ENCODE data around the gene PRPF31. TPM values are rescaled to one million over a fixed set of nuclear protein-coding genes. Genes with fewer than 3 reads are reported as not detected.

PRPF31 gene
- total and polyA plus RNA-seq, 9 of the 15 experiments (the other 6 are each of a cell fraction or from before 2014, with no cell fraction given) = 5.8 to 92.2 (median 69.2) TPM

DNA sequence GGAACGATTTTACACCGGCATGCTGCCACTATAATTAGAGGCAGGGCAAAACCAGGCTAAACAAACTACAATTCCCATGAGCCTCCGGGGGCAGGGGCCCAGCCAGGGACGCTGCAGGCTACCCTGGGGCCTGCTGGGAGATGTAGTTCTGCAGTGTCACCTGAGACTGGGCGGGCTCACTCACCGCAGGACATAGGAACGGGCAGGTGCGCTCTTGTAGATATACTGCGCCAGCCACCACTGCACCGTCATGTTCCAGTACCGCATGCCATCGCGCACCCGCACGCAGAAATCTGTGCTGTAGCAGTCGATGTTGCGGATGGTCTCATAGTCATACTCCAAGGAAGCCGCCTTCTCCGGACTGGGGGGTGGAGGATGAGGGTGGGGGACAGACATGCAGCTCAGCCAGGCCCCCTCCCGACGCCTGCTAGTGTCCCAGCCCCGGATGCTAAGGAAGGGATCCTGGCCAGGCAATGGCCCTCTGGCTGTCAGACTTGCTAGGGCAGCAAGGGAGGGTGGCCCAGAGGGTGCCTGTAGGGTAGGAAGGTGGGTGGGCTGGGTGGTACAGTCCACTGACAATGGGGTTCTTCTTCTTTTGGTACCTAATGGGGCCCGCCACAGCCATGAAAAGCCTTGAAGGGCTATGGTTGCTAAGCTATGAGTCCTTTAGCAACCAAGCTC is 63.2 kb downstream of the PRPF31 start:
- no TSS peak for BruUV-seq (replicated peaks)
- no peak for TF ChIP-seq MTF1 (CRISPR knock-in tag; IDR thresholded peaks at IDR 0.05; ENCODE audit: borderline replicate concordance)
- TF ChIP-seq, protein P1, sequence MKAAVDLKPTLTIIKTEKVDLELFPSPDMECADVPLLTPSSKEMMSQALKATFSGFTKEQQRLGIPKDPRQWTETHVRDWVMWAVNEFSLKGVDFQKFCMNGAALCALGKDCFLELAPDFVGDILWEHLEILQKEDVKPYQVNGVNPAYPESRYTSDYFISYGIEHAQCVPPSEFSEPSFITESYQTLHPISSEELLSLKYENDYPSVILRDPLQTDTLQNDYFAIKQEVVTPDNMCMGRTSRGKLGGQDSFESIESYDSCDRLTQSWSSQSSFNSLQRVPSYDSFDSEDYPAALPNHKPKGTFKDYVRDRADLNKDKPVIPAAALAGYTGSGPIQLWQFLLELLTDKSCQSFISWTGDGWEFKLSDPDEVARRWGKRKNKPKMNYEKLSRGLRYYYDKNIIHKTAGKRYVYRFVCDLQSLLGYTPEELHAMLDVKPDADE (conservative IDR thresholded peaks at IDR 0.05; ENCODE audit: control insufficient read depth, low read depth, low read length) = peak; percentile 96; the same call in 1 of the 2 replicates
- peak; percentile 77; the same call in 1 of the 2 replicates for TF ChIP-seq POLR2AphosphoS2 (IDR thresholded peaks at IDR 0.05; ENCODE audit: low read length)
- TF ChIP-seq, protein P2, sequence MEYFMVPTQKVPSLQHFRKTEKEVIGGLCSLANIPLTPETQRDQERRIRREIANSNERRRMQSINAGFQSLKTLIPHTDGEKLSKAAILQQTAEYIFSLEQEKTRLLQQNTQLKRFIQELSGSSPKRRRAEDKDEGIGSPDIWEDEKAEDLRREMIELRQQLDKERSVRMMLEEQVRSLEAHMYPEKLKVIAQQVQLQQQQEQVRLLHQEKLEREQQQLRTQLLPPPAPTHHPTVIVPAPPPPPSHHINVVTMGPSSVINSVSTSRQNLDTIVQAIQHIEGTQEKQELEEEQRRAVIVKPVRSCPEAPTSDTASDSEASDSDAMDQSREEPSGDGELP (CRISPR knock-in tag; IDR thresholded peaks at IDR 0.05; ENCODE audit: borderline replicate concordance) = peak; percentile 13; the same call in 1 of the 2 replicates
- TF ChIP-seq KLF6 (CRISPR knock-in tag; IDR thresholded peaks at IDR 0.05; ENCODE audit: borderline replicate concordance) = no peak
- TF ChIP-seq, protein P3, sequence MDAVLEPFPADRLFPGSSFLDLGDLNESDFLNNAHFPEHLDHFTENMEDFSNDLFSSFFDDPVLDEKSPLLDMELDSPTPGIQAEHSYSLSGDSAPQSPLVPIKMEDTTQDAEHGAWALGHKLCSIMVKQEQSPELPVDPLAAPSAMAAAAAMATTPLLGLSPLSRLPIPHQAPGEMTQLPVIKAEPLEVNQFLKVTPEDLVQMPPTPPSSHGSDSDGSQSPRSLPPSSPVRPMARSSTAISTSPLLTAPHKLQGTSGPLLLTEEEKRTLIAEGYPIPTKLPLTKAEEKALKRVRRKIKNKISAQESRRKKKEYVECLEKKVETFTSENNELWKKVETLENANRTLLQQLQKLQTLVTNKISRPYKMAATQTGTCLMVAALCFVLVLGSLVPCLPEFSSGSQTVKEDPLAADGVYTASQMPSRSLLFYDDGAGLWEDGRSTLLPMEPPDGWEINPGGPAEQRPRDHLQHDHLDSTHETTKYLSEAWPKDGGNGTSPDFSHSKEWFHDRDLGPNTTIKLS (IDR thresholded peaks at IDR 0.05; ENCODE audit: borderline replicate concordance, low read depth) = peak; percentile 59; the same call in 1 of the 2 replicates
- peak; percentile 61 for TF ChIP-seq POLR2G (IDR thresholded peaks at IDR 0.05; ENCODE audit: low read depth, low read length)
- TF ChIP-seq CREM (IDR thresholded peaks at IDR 0.05; ENCODE audit: low read depth) = peak; percentile 55; the same call in 1 of the 2 replicates
- TF ChIP-seq ZNF766 (CRISPR knock-in tag; conservative IDR thresholded peaks at IDR 0.05) = 0 out of 2 replicates have a peak, but pooled peaks have one; percentile 34
- peak; percentile 55; the same call in 1 of the 2 replicates for TF ChIP-seq RBFOX2 (IDR thresholded peaks at IDR 0.05; ENCODE audit: low read depth, low read length)
- TF ChIP-seq SIX5 (IDR thresholded peaks at IDR 0.05; ENCODE audit: borderline replicate concordance in 1 of 2, insufficient read depth in 1 of 2, low read depth in 1 of 2, low read length in 2 of 2) = peak; percentile 93 to 97
- TF ChIP-seq ZNF551 (CRISPR knock-in tag; IDR thresholded peaks at IDR 0.05) = no peak
- peak; percentile 96 for TF ChIP-seq HCFC1 (IDR thresholded peaks at IDR 0.05; ENCODE audit: low read depth, low read length)
- peak; percentile 76 for TF ChIP-seq MBD2 (IDR thresholded peaks at IDR 0.05; ENCODE audit: borderline replicate concordance, low read depth)
- 0 out of 2 replicates have a peak, but pooled peaks have one; percentile 13 for TF ChIP-seq TEAD4 (IDR thresholded peaks at IDR 0.05; ENCODE audit: low read length)
- no peak for TF ChIP-seq TEAD4 (CRISPR knock-in tag; IDR thresholded peaks at IDR 0.05; ENCODE audit: borderline replicate concordance)

More for the DNA sequence above, 63.2 kb downstream of the PRPF31 start:
- H4K20me1 ChIP-seq (replicated peaks; ENCODE audit: control insufficient read depth, insufficient read depth, low read length) = no peaks in the 10 kb centered on the region; the same call in 1 of the 2 replicates
- no peak overlapping the region for H3K4me3 ChIP-seq
- H3K27ac ChIP-seq (ENCODE audit: extremely low read depth, low read depth, low read length) = no peak overlapping the region
- in situ Hi-C loops (cut with MboI) (no loop called here), intact Hi-C loops (cut with micrococcal nuclease) (no loop called here)
- CTCF ChIA-PET (ENCODE audit: low intra/inter-chr PET ratio) = no interaction called here
- no peaks in the 10 kb centered on the region for H3K27me3 ChIP-seq (ENCODE audit: control insufficient read depth in 2 of 2, insufficient read depth in 2 of 2, low read length in 2 of 2)
- no peak overlapping the region for H3K4me2 ChIP-seq (ENCODE audit: insufficient read depth, low read length)
- peak; percentile 74 for FAIRE-seq
- POLR2A ChIA-PET = interaction anchor here (0.6 to 1.7 kb wide), 3 partner anchors 11 to 42 kb away, joined by 3 to 10 read pairs (median 8); partner anchors contain the start of genes MBOAT7 and RPS9
- no peaks in the 10 kb centered on the region for H3K9me3 ChIP-seq (replicated peaks; ENCODE audit: control insufficient read depth, insufficient read depth, low read depth, low read length)
- peak overlapping the region in 1 of 2 experiments; percentile 61; a peak in 1 of 4 replicates for H3K9ac ChIP-seq (ENCODE audit: insufficient read depth in 1 of 2, low read depth in 2 of 2, low read length in 2 of 2)
- peaks cover 3% of the 10 kb centered on the region for H3K9me1 ChIP-seq (ENCODE audit: control insufficient read depth, insufficient read depth, low read length)
- H3K79me2 ChIP-seq (ENCODE audit: control insufficient read depth, insufficient read depth, low read length) = no peaks in the 10 kb centered on the region
- peak; percentile 93 for ATAC-seq
- H2AFZ ChIP-seq (ENCODE audit: low read depth, low read length) = no peak overlapping the region
- peaks cover 57% of the 10 kb centered on the region; the same call in 2 of the 3 replicates for H3K36me3 ChIP-seq (ENCODE audit: control insufficient read depth, insufficient read depth, low read length)
- WGBS (ENCODE audit: insufficient coverage, low coverage, missing lambda C conversion rate) = 90% methylated on average over 21 of the region's 23 CpGs
- peaks cover 0 to 24% of the 10 kb centered on the region in 2 experiments; a peak in 2 of 5 replicates for H3K4me1 ChIP-seq (replicated peaks in 1 of 2; ENCODE audit: control insufficient read depth in 2 of 2, insufficient read depth in 2 of 2, low read length in 2 of 2)
- peak in 2 of 4 experiments; percentile 41 to 55 for DNase-seq (ENCODE audit: extremely low read depth in 1 of 4, low spot score in 3 of 4)
